OCI-LY1 (cell line): ENCODE measurements around the gene LCE1E.

Experiments used
- H2AFZ ChIP-seq: fragments of 200-600 bp; sonication (generic), shearing (Covaris generic); 2 replicates; pipeline ENCODE4 v1.6.0; 2014; ENCODE audit warnings: antibody characterized with exemption, mild to moderate bottlenecking, low read length
- H3F3A ChIP-seq: fragments of 200-600 bp; sonication (generic), shearing (Covaris generic); 2 replicates; pipeline ENCODE4 v1.6.0; 2014; ENCODE audit warnings: mild to moderate bottlenecking, antibody characterized with exemption, low read length, moderate library complexity; ENCODE audit not compliant: insufficient read depth
- H3K27ac ChIP-seq: fragments of 200-600 bp; sonication (generic); 2 replicates; pipeline ENCODE4 v1.5.1; 2014; ENCODE audit warnings: low read length, mixed run types, mild to moderate bottlenecking, low read depth; ENCODE audit not compliant: poor library complexity, severe bottlenecking
- H3K27me3 ChIP-seq: fragments of 200-600 bp; sonication (generic); 2 replicates; pipeline ENCODE4 v1.6.0; 2014; ENCODE audit warnings: antibody characterized with exemption, mild to moderate bottlenecking, low read length, moderate library complexity; ENCODE audit not compliant: insufficient read depth
- H3K36me3 ChIP-seq: fragments of 200-600 bp; sonication (generic); 2 replicates; pipeline ENCODE4 v1.6.1; 2014; ENCODE audit warnings: mild to moderate bottlenecking, antibody characterized with exemption, low read length, moderate library complexity, mixed read lengths; ENCODE audit not compliant: insufficient read depth
- H3K4me1 ChIP-seq: fragments of 200-600 bp; sonication (generic); 2 replicates; pipeline ENCODE4 v1.5.1; 2014; ENCODE audit warnings: mild to moderate bottlenecking, low read length, moderate library complexity; ENCODE audit not compliant: insufficient read depth, severe bottlenecking
- H3K4me2 ChIP-seq: fragments of 200-600 bp; sonication (generic), shearing (Covaris generic); 2 replicates; pipeline ENCODE4 v1.6.1; 2014; ENCODE audit warnings: low read length
- H3K4me3 ChIP-seq: fragments of 200-600 bp; sonication (generic); 2 replicates; pipeline ENCODE4 v1.5.1; 2014; ENCODE audit warnings: low read length, low read depth, mild to moderate bottlenecking, mixed read lengths; ENCODE audit not compliant: poor library complexity, severe bottlenecking
- H3K79me2 ChIP-seq: fragments of 200-600 bp; shearing (Covaris generic); 2 replicates; pipeline ENCODE4 v1.6.1; 2016; ENCODE audit warnings: mixed run types, low read length, mixed read lengths; ENCODE audit not compliant: insufficient read depth
- H3K9ac ChIP-seq: fragments of 200-600 bp; sonication (generic), shearing (Covaris generic); 2 replicates; pipeline ENCODE4 v1.6.1; 2014; ENCODE audit warnings: mild to moderate bottlenecking, low read length, mixed read lengths
- H3K9me2 ChIP-seq: fragments of 200-600 bp; sonication (generic), shearing (Covaris generic); 2 replicates; pipeline ENCODE4 v1.6.1; 2014; ENCODE audit warnings: low read depth, mild to moderate bottlenecking, low read length, mixed read lengths
- H3K9me3 ChIP-seq: fragments of 200-600 bp; shearing (Covaris generic); 2 replicates; pipeline ENCODE4 v1.6.1; 2014; ENCODE audit warnings: low read length, mixed read lengths
- H4K20me1 ChIP-seq: fragments of 200-600 bp; sonication (generic), shearing (Covaris generic); 2 replicates; pipeline ENCODE4 v1.6.0; 2016; ENCODE audit warnings: mild to moderate bottlenecking, low read length; ENCODE audit not compliant: insufficient read depth
- EZH2 ChIP-seq: fragments of 200-600 bp; sonication (generic), shearing (Covaris generic); IDR thresholded peaks from 2 replicates; pipeline ENCODE4 v1.8.0; 2017; ENCODE audit warnings: borderline replicate concordance, mixed run types, mild to moderate bottlenecking, antibody characterized with exemption, low read length, moderate library complexity, mixed read lengths
- TF ChIP-seq, protein P1 (sequence below): fragments of 200-600 bp; sonication (generic), shearing (Covaris generic); IDR thresholded peaks from 2 replicates; pipeline ENCODE4 v1.5.1; 2017; ENCODE audit warnings: mild to moderate bottlenecking, antibody characterized with exemption, low read length, moderate library complexity, mixed read lengths

The LCE1E gene

DNA sequence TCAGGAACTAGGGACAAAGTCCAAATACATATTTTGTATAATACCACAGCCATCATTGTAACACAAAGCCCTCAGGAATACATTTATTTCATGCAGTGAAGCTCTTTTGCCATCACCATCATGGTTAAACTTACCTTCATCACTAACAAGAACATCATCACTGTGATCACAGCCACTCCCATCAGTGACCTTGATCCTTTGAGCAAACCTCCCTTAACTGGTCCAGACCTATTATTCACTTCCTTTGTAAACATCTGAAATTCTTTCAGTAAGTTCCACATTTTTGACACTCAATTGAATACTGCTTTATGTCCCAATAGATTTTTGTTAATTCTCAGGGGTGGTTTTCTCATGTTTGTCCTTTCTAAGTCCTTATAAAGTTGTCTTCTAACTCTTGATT, 44.4 kb upstream of the LCE1E start:
- Histone ChIP-seq H3K27ac (no peak overlapping the region), H2AFZ (no peak overlapping the region), H3K9me3 (no peaks in the 10 kb centered on the region), H4K20me1 (no peaks in the 10 kb centered on the region), H3K27me3 (no peaks in the 10 kb centered on the region), H3K4me3 (no peak overlapping the region), H3F3A (no peaks in the 10 kb centered on the region), H3K4me2 (no peak overlapping the region), H3K79me2 (no peaks in the 10 kb centered on the region), H3K9ac (no peak overlapping the region), H3K36me3 (no peaks in the 10 kb centered on the region), H3K9me2 (no peaks in the 10 kb centered on the region), H3K4me1 (no peaks in the 10 kb centered on the region)
- no peak for TF ChIP-seq EZH2
- TF ChIP-seq, protein P1, sequence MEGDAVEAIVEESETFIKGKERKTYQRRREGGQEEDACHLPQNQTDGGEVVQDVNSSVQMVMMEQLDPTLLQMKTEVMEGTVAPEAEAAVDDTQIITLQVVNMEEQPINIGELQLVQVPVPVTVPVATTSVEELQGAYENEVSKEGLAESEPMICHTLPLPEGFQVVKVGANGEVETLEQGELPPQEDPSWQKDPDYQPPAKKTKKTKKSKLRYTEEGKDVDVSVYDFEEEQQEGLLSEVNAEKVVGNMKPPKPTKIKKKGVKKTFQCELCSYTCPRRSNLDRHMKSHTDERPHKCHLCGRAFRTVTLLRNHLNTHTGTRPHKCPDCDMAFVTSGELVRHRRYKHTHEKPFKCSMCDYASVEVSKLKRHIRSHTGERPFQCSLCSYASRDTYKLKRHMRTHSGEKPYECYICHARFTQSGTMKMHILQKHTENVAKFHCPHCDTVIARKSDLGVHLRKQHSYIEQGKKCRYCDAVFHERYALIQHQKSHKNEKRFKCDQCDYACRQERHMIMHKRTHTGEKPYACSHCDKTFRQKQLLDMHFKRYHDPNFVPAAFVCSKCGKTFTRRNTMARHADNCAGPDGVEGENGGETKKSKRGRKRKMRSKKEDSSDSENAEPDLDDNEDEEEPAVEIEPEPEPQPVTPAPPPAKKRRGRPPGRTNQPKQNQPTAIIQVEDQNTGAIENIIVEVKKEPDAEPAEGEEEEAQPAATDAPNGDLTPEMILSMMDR = no peak

GRCh38 chr1:152743371-152744145, 42.5 kb upstream of the LCE1E start:
- no peak overlapping the region for H3K4me3 ChIP-seq
- no peak for TF ChIP-seq EZH2
- H3K9me2 ChIP-seq = no peaks in the 10 kb centered on the region
- no peak overlapping the region for H3K4me2 ChIP-seq
- no peak overlapping the region for H3K9ac ChIP-seq
- no peak overlapping the region for H3K27ac ChIP-seq
- no peaks in the 10 kb centered on the region for H3K4me1 ChIP-seq
- H3K36me3 ChIP-seq = no peaks in the 10 kb centered on the region
- H2AFZ ChIP-seq = no peak overlapping the region
- no peaks in the 10 kb centered on the region for H3K9me3 ChIP-seq
- no peaks in the 10 kb centered on the region for H3K27me3 ChIP-seq
- no peaks in the 10 kb centered on the region for H3F3A ChIP-seq
- no peaks in the 10 kb centered on the region for H3K79me2 ChIP-seq
- no peaks in the 10 kb centered on the region for H4K20me1 ChIP-seq

DNA sequence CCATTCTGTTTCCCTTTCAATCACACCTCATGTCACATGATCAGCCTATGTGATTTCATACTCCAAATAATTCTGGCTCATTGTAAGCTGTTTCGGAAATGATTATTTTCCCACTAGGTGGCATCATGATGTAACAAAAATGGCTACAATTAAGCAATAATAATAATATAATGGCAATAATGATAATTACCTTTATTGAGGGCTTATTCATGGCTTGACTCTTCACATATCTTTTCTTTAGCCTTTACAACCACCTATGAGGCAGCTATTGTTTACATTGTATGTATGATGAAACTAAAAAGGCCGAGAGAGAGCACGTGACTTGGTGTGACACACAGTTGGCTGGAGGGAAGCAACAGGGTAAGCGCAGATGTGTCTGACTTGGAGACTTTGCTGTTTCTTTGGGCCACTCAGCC, 40.8 kb upstream of the LCE1E start:
- no peak for TF ChIP-seq EZH2
- TF ChIP-seq, protein P1 = peak; percentile 31; the same call in 1 of the 2 replicates
- no peaks in the 10 kb centered on the region for H3K9me2 ChIP-seq
- no peaks in the 10 kb centered on the region for H3K36me3 ChIP-seq
- no peak overlapping the region for H3K27ac ChIP-seq
- no peak overlapping the region for H2AFZ ChIP-seq
- no peak overlapping the region for H3K4me3 ChIP-seq
- H3K4me2 ChIP-seq = no peak overlapping the region
- no peaks in the 10 kb centered on the region for H3K27me3 ChIP-seq
- H3K4me1 ChIP-seq = no peaks in the 10 kb centered on the region
- no peaks in the 10 kb centered on the region for H3K79me2 ChIP-seq
- H3K9ac ChIP-seq = no peak overlapping the region
- no peaks in the 10 kb centered on the region for H3K9me3 ChIP-seq
- no peaks in the 10 kb centered on the region for H4K20me1 ChIP-seq
- H3F3A ChIP-seq = no peaks in the 10 kb centered on the region
